Left ventricle myocardium superior (tissue), 1 donor: ENCODE results near the gene PRAF2. TPM values are rescaled to one million over a fixed set of nuclear protein-coding genes. Genes with fewer than 3 reads are reported as not detected.
A peak's percentile ranks its signal among the peaks of the same experiment; 100 is the strongest.

Experiments
- ATAC-seq: fragments of 200-7000 bp; cut with Tn5 transposase; one replicate; pipeline ENCODE4 v1.9.1; 2020; ENCODE audit warnings: mild to moderate bottlenecking, moderate library complexity
- DNase-seq: peaks from one replicate; pipeline ENCODE4 v3.0.0-alpha.2; 2020
- intact Hi-C: fragments of 100-400 bp; cut with micrococcal nuclease; formaldehyde crosslinking; loops from one replicate; pipeline ENCODE4 v1.11.0; 2022
- long read RNA-seq: library from polyadenylated mRNA; unstranded; transcript quantifications from one replicate; pipeline ENCODE4 v2.0.0, GENCODE V29; 2021
- total RNA-seq: library from RNA; stranded (reverse); fragmentation: NEBNext Ultra II Directional; extraction: Animal tissue kit (Norgen Biotek cat#: 25700); gene quantifications from one replicate; pipeline ENCODE4 v1.2.1, GENCODE V29; 2021
- donor health status: DM: no; HTN: yes; CAD: no; lungs with severe emphysema.

PRAF2 gene
- total RNA-seq: 6.3 TPM
- long read RNA-seq, transcript PRAF2-202 (3 exons, 1,334 nt): major isoform, 5 of 6 reads
- long read RNA-seq, partial matches to known transcripts: 0 of 6 reads
- long read RNA-seq, other reads (novel, unspliced or antisense): 1 of 6 reads

GRCh38 chrX:49073601-49074575 lies at the start of gene PRAF2:
TSS of gene PRAF2 (minus strand) at chrX:49074002. CDS start at chrX:49073987, 15 bp downstream.
- peak; percentile 90 for ATAC-seq
- peak; percentile 94 for DNase-seq
- intact Hi-C loops: no loop called here

GRCh38 chrX:49122499-49122898 lies 48.7 kb upstream of the PRAF2 start:
- intact Hi-C loops: no loop called here
- no peak for ATAC-seq
- no peak for DNase-seq

GRCh38 chrX:49120091-49120490 lies 46.3 kb upstream of the PRAF2 start:
- DNase-seq (no peak), ATAC-seq (no peak)
- intact Hi-C loops: no loop called here

- no peak for DNase-seq
Observed at GRCh38 chrX:49117581-49117980, 43.8 kb upstream of the PRAF2 start.

GRCh38 chrX:49116716-49117115 lies 42.9 kb upstream of the PRAF2 start:
- no peak for DNase-seq
- ATAC-seq: no peak
- intact Hi-C loops: no loop called here

More at GRCh38 chrX:49117581-49117980, 43.8 kb upstream of the PRAF2 start:
- intact Hi-C loops: no loop called here
- no peak for ATAC-seq

- intact Hi-C loops: no loop called here
- ATAC-seq: no peak
Observed at GRCh38 chrX:49116076-49116475, 42.3 kb upstream of the PRAF2 start.

GRCh38 chrX:49111791-49112190 lies 38.0 kb upstream of the PRAF2 start:
- intact Hi-C loops: no loop called here
- no peak for DNase-seq

More at GRCh38 chrX:49116076-49116475, 42.3 kb upstream of the PRAF2 start:
- DNase-seq: no peak

GRCh38 chrX:49110417-49110816 lies 36.6 kb upstream of the PRAF2 start:
- ATAC-seq (no peak), DNase-seq (no peak)
- intact Hi-C loops: no loop called here

More at GRCh38 chrX:49111791-49112190, 38.0 kb upstream of the PRAF2 start:
- ATAC-seq: no peak

- ATAC-seq (peak; percentile 26), DNase-seq (no peak)
- intact Hi-C loops: no loop called here
Observed at GRCh38 chrX:49108641-49109040, 34.8 kb upstream of the PRAF2 start.

GRCh38 chrX:49106930-49107329 lies 33.1 kb upstream of the PRAF2 start:
- intact Hi-C loops: no loop called here
- DNase-seq (no peak), ATAC-seq (peak; percentile 83)

GRCh38 chrX:49106296-49106695 lies 32.5 kb upstream of the PRAF2 start:
- no peak for ATAC-seq
- intact Hi-C loops: no loop called here
- no peak for DNase-seq

- intact Hi-C loops: no loop called here
- DNase-seq (no peak), ATAC-seq (no peak)
Observed at GRCh38 chrX:49103637-49104036, 29.8 kb upstream of the PRAF2 start.

- DNase-seq (no peak), ATAC-seq (no peak)
- intact Hi-C loops: no loop called here
Observed at GRCh38 chrX:49102190-49102589, 28.4 kb upstream of the PRAF2 start.

GRCh38 chrX:49101629-49101984 lies 27.8 kb upstream of the PRAF2 start:
- ATAC-seq (no peak), DNase-seq (no peak)
- intact Hi-C loops: no loop called here

GRCh38 chrX:49100704-49101628 lies 27.2 kb upstream of the PRAF2 start:
- peak; percentile 93 for DNase-seq
- peak; percentile 99 for ATAC-seq
- intact Hi-C loops: no loop called here

GRCh38 chrX:49096419-49096818 lies 22.6 kb upstream of the PRAF2 start:
- intact Hi-C loops: no loop called here
- DNase-seq: no peak
- no peak for ATAC-seq

- ATAC-seq: no peak
- no peak for DNase-seq
- intact Hi-C loops: no loop called here
Observed at GRCh38 chrX:49089553-49089952, 15.8 kb upstream of the PRAF2 start.

GRCh38 chrX:49082271-49082871 lies 8.6 kb upstream of the PRAF2 start:
- ATAC-seq: no peak
- DNase-seq: no peak
- intact Hi-C loops: no loop called here
